Right cardiac atrium (tissue), 5 donors: ENCODE measurements around the gene DGLUCY. TPM values are rescaled to one million over a fixed set of nuclear protein-coding genes. Genes with fewer than 3 reads are reported as not detected.
A peak's percentile ranks its signal among the peaks of the same experiment; 100 is the strongest.

Experiments used
- ATAC-seq, 2 donors: fragments of 200-7000 bp; cut with Tn5 transposase; one replicate each; pipeline versions ENCODE4 v1.8.0 to v1.9.1; 2020; ENCODE audit warnings: moderate library complexity in 2 of 2, mild to moderate bottlenecking in 1 of 2
- DNase-seq, 3 donors: peaks; one replicate each; pipeline ENCODE4 v3.0.0-alpha.2; 2020
- H3K27ac ChIP-seq: one replicate; pipeline ENCODE4 v1.5.1; 2013; ENCODE audit warnings: mild to moderate bottlenecking, low read length, control low read depth, moderate library complexity
- H3K27me3 ChIP-seq: one replicate; pipeline ENCODE4 v1.6.1; 2013; ENCODE audit not compliant: control insufficient read depth, insufficient read depth
- H3K4me1 ChIP-seq: one replicate; pipeline ENCODE4 v1.6.1; 2013; ENCODE audit warnings: low read length; ENCODE audit not compliant: control insufficient read depth, insufficient read depth
- H3K4me3 ChIP-seq: one replicate; pipeline ENCODE4 v1.5.1; 2013; ENCODE audit warnings: low read length, control low read depth
- H3K9me3 ChIP-seq: one replicate; pipeline ENCODE4 v1.6.1; 2013; ENCODE audit warnings: low read length; ENCODE audit not compliant: control insufficient read depth
- WGBS: extraction: QIAGEN DNeasy Blood & Tissue Kit; methylation state at CpG from one replicate; pipeline ENCODE4 v1.1.7; 2013; 5-methylcytosine and 5-hydroxymethylcytosine counted together
- intact Hi-C, 4 donors: fragments of 100-400 bp; cut with DNase I; formaldehyde crosslinking; loops; one replicate each; pipeline versions ENCODE4 v1.11.0 to v1.14.0; 2022 to 2023
- polyA plus RNA-seq: library from polyadenylated mRNA; stranded (reverse); fragments of 200-250 nt; gene quantifications from one replicate; pipeline ENCODE4 v1.2.3, GENCODE V29; 2013
- total RNA-seq, 4 donors: library from RNA; stranded (reverse); fragmentation: NEBNext Ultra II Directional; extraction: Animal tissue kit (Norgen Biotek cat#: 25700); gene quantifications; one replicate each; pipeline ENCODE4 v1.2.1, GENCODE V29; 2021
- donor health status: healthy with polysubstance abuse.
- donor health status: DM: no; HTN: yes; CAD: no.
- donor health status: DM: no; HTN: no; CAD: no.
- donor health status: DM: no; HTN: yes; CAD: no; lungs with severe emphysema.
- donor health status: DM: yes; HTN: yes; CAD: no.

Gene DGLUCY
- total and polyA plus RNA-seq, 5 donors = 112 to 208 (median 157) TPM

- intact Hi-C loops = no loop called here
- H3K27me3 ChIP-seq = no peaks in the 10 kb centered on the region
- no peak overlapping the region for H3K4me3 ChIP-seq
- no peaks in the 10 kb centered on the region for H3K9me3 ChIP-seq
- H3K27ac ChIP-seq = no peak overlapping the region
- DNase-seq = peak in 1 of 3 donors; percentile 52
- no peak for ATAC-seq
- WGBS = 94% methylated on average over 43 of the region's 43 CpGs
- no peaks in the 10 kb centered on the region for H3K4me1 ChIP-seq
Observed at GRCh38 chr14:91272341-91273272, 158.7 kb downstream of the DGLUCY start.

- Histone ChIP-seq H3K4me3 (no peak overlapping the region), H3K4me1 (no peaks in the 10 kb centered on the region), H3K9me3 (no peaks in the 10 kb centered on the region), H3K27ac (no peak overlapping the region), H3K27me3 (no peaks in the 10 kb centered on the region)
- peak in 1 of 2 donors; percentile 12 for ATAC-seq
- WGBS = 96% methylated on average over 27 of the region's 27 CpGs
- peak in 1 of 3 donors; percentile 37 for DNase-seq
- intact Hi-C loops = no loop called here
Observed at GRCh38 chr14:91273273-91273884, 159.5 kb downstream of the DGLUCY start.

GRCh38 chr14:91273885-91274273 lies 160.0 kb downstream of the DGLUCY start:
- Histone ChIP-seq H3K4me3 (no peak overlapping the region), H3K27me3 (no peaks in the 10 kb centered on the region), H3K4me1 (no peaks in the 10 kb centered on the region), H3K27ac (no peak overlapping the region), H3K9me3 (no peaks in the 10 kb centered on the region)
- intact Hi-C loops = no loop called here
- DNase-seq = no peak
- 89% methylated on average over 13 of the region's 13 CpGs for WGBS
- no peak for ATAC-seq

- H3K4me1 ChIP-seq = no peaks in the 10 kb centered on the region
- no peaks in the 10 kb centered on the region for H3K27me3 ChIP-seq
- WGBS = 92% methylated on average over 9 of the region's 9 CpGs
- intact Hi-C loops = no loop called here
- H3K9me3 ChIP-seq = no peaks in the 10 kb centered on the region
- DNase-seq (peak in 1 of 3 donors; percentile 15), ATAC-seq (no peak)
- no peak overlapping the region for H3K27ac ChIP-seq
- H3K4me3 ChIP-seq = no peak overlapping the region
Observed at GRCh38 chr14:91274796-91275195, 160.9 kb downstream of the DGLUCY start.

Other genes with a start within 250 kb of the DGLUCY start
- 10 to 100 TPM in 3 of 4 donors, 1 to 10 TPM in 1; 9.9 to 15.5 (median 13.2) TPM for gene RPS6KA5, start 53.4 kb upstream of the DGLUCY start, total RNA-seq
- gene RPS6KA5, start 53.4 kb upstream of the DGLUCY start, polyA plus RNA-seq = 2.0 TPM
- 1 to 10 TPM in 1 of 4 donors, under 1 TPM in 3; 0.63 to 1.0 (median 0.80) TPM for gene GPR68, start 130.6 kb downstream of the DGLUCY start, total RNA-seq
- 0.25 TPM for gene GPR68, start 130.6 kb downstream of the DGLUCY start, polyA plus RNA-seq